ENCODE measurements around the gene SLC6A6.

- TF ChIP-seq POLR2A (IDR thresholded peaks at IDR 0.05) = no peak
- peak in 1 of 4 experiments; percentile 39 for TF ChIP-seq CTCF (IDR thresholded peaks at IDR 0.05)
- TF ChIP-seq POLR2AphosphoS5 (IDR thresholded peaks at IDR 0.05) = no peak
Observed at GRCh38 chr3:14393440-14394106, 8.8 kb upstream of the SLC6A6 start.

Measured in gastroesophageal sphincter (tissue), 3 donors.